ENCODE data around the gene PDK3.

DNA sequence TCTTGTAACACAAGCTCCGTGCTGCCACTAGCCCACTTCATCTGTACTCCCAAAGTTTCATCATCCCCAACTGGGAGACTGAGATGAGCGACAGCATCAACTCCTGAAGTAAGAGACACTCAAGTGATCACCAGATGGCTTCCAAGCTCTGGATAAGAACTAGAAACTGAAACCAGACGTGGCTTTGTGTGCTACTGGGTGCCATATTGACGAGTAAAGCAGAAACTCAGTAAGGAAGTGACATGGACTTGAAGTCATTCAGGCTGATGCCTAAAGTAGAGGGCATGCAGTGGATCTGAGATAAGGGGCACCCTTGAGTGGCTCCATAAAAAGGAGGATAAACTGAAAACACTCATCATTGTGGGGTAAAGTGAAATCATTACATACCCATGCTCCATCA is 109.7 kb downstream of the PDK3 start:
- TF ChIP-seq, protein P1, sequence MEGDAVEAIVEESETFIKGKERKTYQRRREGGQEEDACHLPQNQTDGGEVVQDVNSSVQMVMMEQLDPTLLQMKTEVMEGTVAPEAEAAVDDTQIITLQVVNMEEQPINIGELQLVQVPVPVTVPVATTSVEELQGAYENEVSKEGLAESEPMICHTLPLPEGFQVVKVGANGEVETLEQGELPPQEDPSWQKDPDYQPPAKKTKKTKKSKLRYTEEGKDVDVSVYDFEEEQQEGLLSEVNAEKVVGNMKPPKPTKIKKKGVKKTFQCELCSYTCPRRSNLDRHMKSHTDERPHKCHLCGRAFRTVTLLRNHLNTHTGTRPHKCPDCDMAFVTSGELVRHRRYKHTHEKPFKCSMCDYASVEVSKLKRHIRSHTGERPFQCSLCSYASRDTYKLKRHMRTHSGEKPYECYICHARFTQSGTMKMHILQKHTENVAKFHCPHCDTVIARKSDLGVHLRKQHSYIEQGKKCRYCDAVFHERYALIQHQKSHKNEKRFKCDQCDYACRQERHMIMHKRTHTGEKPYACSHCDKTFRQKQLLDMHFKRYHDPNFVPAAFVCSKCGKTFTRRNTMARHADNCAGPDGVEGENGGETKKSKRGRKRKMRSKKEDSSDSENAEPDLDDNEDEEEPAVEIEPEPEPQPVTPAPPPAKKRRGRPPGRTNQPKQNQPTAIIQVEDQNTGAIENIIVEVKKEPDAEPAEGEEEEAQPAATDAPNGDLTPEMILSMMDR (IDR thresholded peaks at IDR 0.05) = no peak
- no peak for TF ChIP-seq POLR2A (IDR thresholded peaks at IDR 0.05)
